Fibroblast of skin of left quadriceps (primary cell): Measurements from ENCODE around the gene RSPRY1.
"Not testable (repeated sequence)": the region's sequence is repeated elsewhere in the genome, so short reads cannot be mapped to it uniquely, and the experiment has no call there.

Experiments
- DNase-seq, 2 experiments: peaks; one replicate each; pipeline ENCODE4 v3.0.0-alpha.2; 2013; ENCODE audit warnings: low read depth in 2 of 2

The RSPRY1 gene

DNA sequence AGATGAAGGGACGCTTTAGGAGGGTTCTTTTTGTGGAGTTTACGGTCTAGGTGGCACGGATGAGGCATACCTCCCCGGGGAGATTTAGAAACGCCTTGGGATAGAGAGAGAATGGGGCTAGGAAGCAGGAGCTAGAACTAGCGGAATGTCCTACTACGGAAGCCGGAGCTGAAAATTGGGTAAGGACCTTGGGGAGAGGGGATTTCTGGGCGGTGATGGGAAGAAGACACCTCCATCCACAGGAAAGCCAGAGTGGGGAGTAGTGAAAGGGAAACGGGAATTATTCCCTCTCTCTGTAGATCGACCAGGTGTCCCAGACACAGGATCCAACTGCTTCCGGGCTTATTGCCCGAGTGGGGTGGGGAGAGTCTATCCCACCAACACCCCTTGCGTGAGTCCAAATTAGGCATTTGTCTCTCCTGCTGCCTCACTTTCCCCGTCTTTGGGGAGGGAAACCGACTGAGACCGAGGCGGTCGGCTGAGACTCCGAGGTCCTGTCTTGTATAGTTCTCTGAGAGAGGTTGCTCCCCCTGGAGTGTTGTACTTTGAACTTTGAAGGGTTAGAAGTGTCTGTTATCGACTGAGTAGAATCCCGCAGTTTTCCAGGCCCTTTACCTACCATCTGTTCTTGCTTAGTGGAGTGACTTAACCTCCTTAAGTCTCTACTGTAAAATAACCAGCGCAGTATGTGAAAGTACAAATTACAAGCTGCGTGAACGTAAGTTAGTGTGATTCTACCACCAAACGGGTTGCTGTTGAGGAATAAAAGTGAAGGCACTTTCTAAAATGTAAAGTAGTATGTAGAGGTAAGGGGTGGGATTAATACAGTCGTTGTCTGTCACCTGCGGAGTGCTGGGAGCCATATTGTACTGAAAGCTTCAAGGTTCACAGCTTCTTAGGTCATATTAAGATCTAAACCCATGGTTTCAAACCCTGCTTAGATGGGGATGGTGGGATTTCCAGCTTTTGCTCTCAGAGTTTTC lies 1.0 kb downstream of the RSPRY1 start:
- DNase-seq = no peak

DNA sequence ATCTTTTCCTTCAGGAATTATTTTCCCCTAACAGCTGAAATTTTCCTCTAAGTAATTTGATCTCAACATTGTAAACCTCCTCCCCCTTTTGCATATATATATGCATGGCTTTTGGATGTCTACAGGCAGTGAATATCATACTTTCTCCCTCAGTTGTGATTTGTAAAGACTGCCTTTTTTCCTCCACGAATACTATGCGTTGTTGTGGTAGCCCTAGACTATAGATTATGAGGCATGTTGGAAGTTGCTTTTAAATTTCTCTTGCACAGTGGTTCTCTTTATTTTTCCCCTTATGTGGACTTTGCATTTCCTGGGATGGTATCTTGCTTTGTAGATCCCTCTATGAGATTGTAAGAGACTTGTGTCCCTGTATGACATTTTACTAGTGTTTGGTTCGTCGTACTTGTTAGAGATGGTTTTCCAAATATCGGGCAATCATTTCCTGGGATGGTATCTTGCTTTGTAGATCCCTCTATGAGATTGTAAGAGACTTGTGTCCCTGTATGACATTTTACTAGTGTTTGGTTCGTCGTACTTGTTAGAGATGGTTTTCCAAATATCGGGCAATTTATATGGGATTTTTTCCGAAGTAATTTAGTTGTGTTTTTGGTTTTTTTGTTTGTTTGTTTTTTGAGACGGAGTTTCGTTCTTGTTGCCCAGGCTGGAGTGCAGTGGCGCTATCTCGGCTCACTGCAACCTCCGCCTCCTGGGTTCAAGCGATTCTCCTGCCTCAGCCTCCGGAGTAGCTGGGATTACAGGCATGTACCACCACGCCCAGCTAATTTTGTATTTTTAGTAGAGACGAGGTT lies 2.0 kb downstream of the RSPRY1 start:
- not testable (repeated sequence) for DNase-seq

- no peak for DNase-seq
These were observed 2.5 kb downstream of the RSPRY1 start for GRCh38 chr16:57188711-57189002.

DNA sequence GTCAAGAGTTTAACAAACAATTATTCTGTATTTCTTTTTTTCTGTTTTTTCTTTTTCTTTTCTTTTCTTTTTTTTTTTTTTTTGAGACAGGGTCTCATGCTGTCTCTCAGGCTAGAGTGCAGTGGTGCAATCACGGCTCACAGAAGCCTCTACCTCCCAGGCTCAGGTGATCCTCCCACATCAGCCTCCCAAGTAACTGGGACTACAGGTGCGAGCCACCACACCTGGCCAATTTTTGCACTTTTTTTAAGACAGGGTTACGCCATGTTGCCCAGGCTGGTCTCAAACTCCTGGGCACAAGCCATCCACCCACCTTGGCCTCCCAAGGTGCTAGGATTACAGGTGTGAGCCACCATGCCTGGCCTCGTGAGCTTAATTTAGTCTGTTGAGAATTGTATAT lies 3.4 kb downstream of the RSPRY1 start:
- DNase-seq = not testable (repeated sequence)

DNA sequence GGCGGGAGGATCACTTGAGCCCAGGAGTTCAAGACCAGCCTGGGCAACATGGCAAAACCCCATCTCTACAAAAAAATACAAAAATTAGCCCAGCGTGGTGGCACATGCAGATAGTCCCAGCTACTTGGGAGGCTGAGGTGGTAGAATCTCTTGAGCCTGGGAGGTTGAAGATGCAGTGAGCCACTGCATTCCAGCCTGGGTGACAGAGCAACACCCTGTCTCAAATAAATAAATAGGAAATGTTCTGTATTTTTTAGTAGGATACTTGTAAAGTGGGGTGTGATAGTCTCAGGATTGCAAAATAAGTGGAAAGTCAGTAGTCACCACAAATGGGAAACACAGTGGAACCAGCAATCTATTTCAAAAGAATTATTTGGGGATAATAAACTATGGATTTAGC lies 4.0 kb downstream of the RSPRY1 start:
- DNase-seq = no peak

DNA sequence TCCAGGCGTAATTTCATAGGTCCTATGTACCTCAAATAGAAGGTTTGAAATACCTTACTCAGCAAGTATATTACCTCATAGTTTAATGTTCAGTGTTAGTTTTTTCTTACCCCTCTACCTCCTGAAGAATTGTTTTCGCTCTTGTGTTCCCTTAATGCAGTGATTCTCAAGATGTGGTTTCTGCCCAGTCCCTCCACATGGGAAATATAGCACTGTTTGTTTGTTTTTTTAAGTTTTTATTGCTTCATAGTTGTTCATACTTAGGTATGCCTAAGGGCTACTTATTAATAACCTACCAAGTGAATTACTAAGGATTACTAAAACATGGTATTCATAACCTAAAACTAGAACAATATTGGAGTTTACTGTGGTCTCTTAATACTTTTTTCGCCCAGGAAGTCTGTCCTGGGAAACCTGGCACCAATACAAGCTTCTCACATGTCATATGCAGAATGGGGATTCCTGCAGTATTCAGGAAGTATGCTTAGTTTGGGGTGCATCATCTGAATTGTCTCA lies 5.0 kb downstream of the RSPRY1 start:
- no peak for DNase-seq

- no peak for DNase-seq
These were observed 6.0 kb downstream of the RSPRY1 start for GRCh38 chr16:57192146-57192545.

DNA sequence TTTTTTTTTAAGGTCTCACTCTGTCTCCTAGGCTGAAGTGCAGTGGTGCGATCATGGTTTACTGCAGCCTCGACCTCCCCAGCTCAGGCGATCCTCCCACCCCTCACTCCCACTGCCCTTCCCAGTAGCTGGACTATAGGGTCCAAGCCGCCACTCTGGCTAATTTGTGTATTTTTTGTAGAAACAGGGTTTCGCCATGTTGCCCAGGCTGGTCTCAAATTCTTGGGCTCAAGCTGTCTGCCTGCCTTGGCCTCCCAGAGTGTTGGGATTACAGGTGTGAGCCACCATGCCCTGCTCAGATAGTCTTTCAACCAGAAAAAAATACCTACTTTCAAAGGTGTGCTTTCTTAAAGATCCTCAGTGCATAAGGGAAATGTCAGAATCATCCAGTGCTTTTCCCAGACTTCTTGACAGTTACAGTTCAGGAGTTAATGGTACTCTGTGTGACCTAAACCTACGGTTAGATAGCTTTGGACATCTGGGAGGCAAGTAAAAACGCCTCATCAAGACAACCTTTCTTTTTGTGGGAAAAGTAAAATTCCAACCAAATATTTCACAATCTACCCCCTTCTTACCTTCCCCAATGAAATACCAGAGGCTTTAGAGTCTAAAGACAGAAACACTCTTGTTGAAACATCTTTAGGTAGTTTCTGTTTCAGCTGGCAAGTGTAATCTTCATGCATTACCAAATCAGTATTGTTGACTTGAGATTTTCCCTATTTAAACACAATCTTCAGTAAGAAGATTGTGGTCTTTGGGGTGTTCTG lies 6.8 kb downstream of the RSPRY1 start:
- no peak for DNase-seq

- DNase-seq = peak; percentile 82 to 85
These were observed 8.4 kb downstream of the RSPRY1 start for GRCh38 chr16:57194512-57194911.

GRCh38 chr16:57196286-57196685 lies 10.2 kb downstream of the RSPRY1 start:
- DNase-seq = no peak

GRCh38 chr16:57196753-57197152 lies 10.6 kb downstream of the RSPRY1 start:
- DNase-seq = no peak

DNA sequence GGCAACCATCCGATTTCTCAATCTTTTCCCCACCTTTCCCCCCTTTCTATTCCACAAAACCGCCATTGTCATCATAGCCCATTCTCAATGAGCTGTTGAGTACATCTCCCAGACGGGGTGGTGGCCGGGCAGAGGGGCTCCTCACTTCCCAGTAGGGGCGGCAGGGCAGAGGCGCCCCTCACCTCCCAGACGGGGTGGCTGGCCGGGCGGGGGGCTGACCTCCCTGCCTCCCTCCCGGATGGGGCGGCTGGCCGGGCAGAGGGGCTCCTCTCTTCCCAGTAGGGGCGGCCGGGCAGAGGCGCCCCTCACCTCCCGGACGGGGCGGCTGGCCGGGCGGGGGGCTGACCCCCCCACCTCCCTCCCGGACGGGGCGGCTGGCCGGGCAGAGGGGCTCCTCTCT lies 14.2 kb downstream of the RSPRY1 start:
- not testable (repeated sequence) for DNase-seq

GRCh38 chr16:57200926-57201325 lies 14.8 kb downstream of the RSPRY1 start:
- DNase-seq = not testable (repeated sequence)

DNA sequence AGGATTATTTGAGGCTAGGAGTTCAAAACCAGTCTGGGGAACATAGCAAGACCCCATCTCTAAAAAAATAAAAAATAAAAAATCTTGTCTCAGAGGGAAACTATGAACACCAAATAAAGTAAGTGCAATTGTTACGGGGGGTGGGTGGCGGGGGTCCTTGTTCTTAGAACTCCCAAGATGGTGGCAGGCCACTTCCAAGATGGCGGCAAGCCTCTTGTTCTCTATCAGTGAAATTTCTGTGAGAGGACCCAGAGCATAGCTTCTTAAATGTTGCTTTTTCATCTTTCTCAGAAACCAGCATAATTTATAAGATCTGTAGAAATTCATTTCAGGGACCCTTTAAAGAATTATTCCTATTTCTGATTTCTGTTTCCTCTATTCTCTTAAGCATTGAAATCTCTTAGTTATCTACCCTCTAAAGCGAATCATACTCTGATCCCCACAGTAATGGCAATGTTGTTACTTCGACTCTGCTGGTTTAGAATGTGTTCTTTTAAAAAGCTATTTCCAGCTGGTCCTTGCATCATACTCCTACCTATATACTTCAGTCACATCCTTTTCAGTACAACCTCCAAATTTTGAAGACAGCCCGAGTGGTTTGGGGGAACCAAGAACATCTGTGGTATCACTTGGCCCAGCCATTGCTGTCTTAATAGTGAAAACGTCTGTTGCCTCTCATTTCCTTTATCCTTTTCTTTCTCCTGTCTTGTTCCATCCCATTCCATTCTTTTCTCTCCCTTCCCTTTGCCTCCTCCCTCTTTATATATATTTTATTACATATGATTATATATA lies 16.2 kb downstream of the RSPRY1 start:
- DNase-seq = no peak

GRCh38 chr16:57203451-57203850 lies 17.3 kb downstream of the RSPRY1 start:
- no peak for DNase-seq

DNA sequence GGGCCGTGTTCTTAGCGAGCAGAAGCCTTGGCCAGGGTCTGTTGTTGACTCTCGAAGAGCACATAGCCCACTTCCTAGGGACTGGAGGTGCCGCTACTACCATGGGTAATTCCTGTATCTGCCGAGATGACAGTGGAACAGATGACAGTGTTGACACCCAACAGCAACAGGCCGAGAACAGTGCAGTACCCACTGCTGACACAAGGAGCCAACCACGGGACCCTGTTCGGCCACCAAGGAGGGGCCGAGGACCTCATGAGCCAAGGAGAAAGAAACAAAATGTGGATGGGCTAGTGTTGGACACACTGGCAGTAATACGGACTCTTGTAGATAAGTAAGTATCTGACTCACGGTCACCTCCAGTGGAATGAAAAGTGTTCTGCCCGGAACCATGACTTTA lies 18.5 kb downstream of the RSPRY1 start:
- DNase-seq = no peak

DNA sequence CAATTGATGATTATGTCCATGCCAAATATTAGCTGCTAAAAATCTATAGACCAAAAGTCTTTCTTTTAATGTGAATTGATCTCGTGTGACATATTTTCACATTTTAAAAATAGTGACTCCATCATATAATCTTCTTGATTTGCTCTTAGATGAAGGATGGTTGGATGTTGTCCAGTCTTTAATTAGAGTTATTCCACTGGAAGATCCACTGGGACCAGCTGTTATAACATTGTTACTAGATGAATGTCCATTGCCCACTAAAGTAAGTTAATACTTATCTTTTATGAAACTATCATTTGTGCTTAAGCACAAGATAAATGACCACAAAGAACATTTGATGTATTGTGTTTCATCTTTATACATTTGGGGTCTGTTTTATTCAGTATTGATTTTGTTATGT lies 22.8 kb downstream of the RSPRY1 start:
- no peak for DNase-seq

DNA sequence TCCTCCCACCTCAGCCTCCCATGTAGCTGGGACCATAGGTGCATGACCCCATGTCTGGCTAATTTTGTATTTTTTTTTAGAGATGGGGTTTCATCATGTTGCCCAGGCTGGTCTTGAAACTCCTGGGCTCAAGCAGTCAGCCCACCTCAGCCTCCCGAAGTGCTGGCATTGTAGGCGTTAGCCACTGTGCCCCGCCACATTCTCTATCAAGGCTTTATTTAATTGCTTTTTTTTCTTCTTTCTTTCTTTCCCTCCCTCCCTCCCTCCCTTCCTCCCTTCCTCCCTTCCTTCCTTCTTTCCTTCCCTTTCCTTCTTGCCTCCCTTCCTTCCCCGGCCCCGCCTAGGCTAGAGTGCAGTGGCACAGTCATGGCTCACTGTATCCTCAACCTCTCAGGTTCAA lies 23.7 kb downstream of the RSPRY1 start:
- no peak for DNase-seq

DNA sequence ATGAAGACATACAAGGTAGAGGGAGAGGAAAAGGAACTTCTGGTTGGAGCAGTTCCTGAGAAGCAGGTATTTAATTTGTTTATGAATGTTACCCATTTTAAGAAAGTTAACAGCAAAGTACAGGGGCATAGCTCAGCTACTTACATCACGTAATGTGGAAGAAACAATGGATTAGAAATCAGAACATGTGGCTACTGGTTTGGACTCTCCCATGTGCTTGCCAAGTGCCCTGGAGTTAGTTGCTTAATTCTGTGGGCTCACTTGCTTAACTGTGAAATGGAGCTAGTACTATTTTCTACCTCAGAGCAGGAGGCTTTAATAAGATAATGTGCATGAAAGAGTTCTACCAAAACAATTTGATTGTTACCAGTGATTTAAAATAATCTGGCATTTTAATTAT lies 27.3 kb downstream of the RSPRY1 start:
- no peak for DNase-seq

DNA sequence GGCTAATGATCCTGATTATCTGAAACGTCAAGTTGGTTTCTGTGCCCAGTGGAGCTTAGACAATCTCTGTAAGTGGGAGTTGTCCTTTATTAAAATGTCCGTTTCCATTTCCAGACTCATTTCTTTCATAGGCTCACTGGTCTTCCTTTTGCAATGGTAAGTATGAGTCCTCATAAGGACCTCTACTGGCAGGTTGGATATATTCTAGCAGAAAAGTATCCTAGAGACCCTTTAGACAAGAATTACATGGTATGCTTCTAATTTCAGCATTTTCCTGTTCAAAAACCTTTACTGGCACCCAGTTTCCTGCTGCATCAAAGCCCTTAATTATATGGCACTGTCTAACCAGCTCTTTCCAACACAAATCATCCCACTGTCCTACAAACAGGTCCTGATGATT lies 30.8 kb downstream of the RSPRY1 start:
- DNase-seq = no peak

DNA sequence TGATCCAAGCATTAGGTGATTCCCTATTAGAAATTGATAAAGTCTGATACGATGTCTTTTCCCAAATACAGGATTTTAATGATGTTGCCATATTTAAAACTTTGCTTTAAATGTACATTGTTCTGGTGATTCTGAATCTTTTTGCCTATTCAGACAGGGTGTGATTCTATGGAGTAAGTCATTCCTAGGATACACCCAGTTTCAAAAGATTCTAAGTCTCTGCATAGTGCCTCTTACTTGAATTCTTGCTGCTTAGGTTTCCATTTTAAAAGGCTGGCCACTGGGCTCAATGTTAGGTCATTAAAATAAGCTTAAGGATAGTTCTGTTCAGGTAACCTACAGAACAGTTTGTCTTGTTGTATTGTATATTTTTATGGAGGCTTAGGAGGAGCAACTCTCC lies 36.9 kb downstream of the RSPRY1 start:
- no peak for DNase-seq
